Sigmoid colon (tissue), 7 donors: ENCODE data around the gene MSANTD1. TPM values are rescaled to one million over a fixed set of nuclear protein-coding genes. Genes with fewer than 3 reads are reported as not detected.

Source experiments
- DNase-seq: peaks from one replicate; pipeline ENCODE4 v3.0.0-alpha.2; 2019
- H3K27ac ChIP-seq, 4 donors: fragments of 200-600 bp; sonication (generic); one replicate each; pipeline ENCODE4 v1.5.1; 2016 to 2019; ENCODE audit warnings: mild to moderate bottlenecking in 1 of 4
- H3K27me3 ChIP-seq, 3 donors: fragments of 200-600 bp; sonication (generic); one replicate each; pipeline ENCODE4 v1.5.1; 2019; ENCODE audit warnings: mild to moderate bottlenecking in 1 of 3
- H3K36me3 ChIP-seq, 4 donors: fragments of 200-600 bp; sonication (generic); one replicate each; pipeline ENCODE4 v1.5.1; 2016 to 2019
- H3K4me1 ChIP-seq, 4 donors: fragments of 200-600 bp; sonication (generic); one replicate each; pipeline ENCODE4 v1.5.1; 2017 to 2019
- H3K4me3 ChIP-seq, 4 donors: fragments of 200-600 bp; sonication (generic); one replicate each; pipeline ENCODE4 v1.5.1; 2017 to 2019; ENCODE audit warnings: mild to moderate bottlenecking in 2 of 4, moderate library complexity in 1 of 4
- H3K9me3 ChIP-seq, 4 donors: fragments of 200-600 bp in 3 of 4; sonication (generic) in 3 of 4; one replicate each; pipeline versions ENCODE4 v1.5.1 to v1.6.1; 2013 to 2019
- EP300 ChIP-seq, 4 donors: sonication (generic); formaldehyde crosslinking; IDR thresholded peaks; one replicate each; pipeline ENCODE4 v1.6.1; 2017; ENCODE audit warnings: antibody characterized with exemption in 4 of 4
- POLR2A ChIP-seq, 2 donors: fragments of 450-650 bp; IDR thresholded peaks; one replicate each; pipeline ENCODE4 v1.6.1; 2016; ENCODE audit warnings: antibody characterized with exemption in 2 of 2, mild to moderate bottlenecking in 2 of 2, moderate library complexity in 2 of 2
- POLR2AphosphoS5 ChIP-seq, 4 donors: sonication (generic); formaldehyde crosslinking; IDR thresholded peaks; one replicate each; pipeline ENCODE4 v1.6.1; 2017; ENCODE audit warnings: antibody characterized with exemption in 4 of 4
- WGBS, 2 donors: extraction: QIAGEN DNeasy Blood & Tissue Kit; methylation state at CpG; one replicate each; pipeline ENCODE4 v1.1.7; 2013; 5-methylcytosine and 5-hydroxymethylcytosine counted together
- intact Hi-C: fragments of 100-400 bp; cut with DNase I; formaldehyde crosslinking; loops from one replicate; pipeline ENCODE4 v1.15.1; 2023
- polyA plus RNA-seq, 3 donors: library from polyadenylated mRNA; stranded (reverse); fragments of 200-250 nt; gene quantifications; one replicate each; pipeline ENCODE4 v1.2.3, GENCODE V29; 2013
- total RNA-seq, 4 donors: library from RNA; depleted of rRNA; stranded (reverse); fragments of >200 nt; gene quantifications; one replicate each; pipeline ENCODE4 v1.1.0, GENCODE V29; 2016
- TF ChIP-seq, protein P1 (sequence below), 4 experiments: fragments of 450-650 bp in 3 of 4; fragments of 200-600 bp in 1 of 4; IDR thresholded peaks; one replicate each; pipeline ENCODE4 v1.5.1; 2016 to 2019; ENCODE audit warnings: antibody characterized with exemption in 4 of 4, mild to moderate bottlenecking in 3 of 4, moderate library complexity in 2 of 4
- donor health status: healthy with polysubstance abuse.
- donor health status: Bipolar disorder and iron deficiency.
- donor health status: healthy.

The MSANTD1 gene
- total and polyA plus RNA-seq, 7 donors: under 0.01 to 1.2 (median 0.40) TPM; not detected in 1

DNA sequence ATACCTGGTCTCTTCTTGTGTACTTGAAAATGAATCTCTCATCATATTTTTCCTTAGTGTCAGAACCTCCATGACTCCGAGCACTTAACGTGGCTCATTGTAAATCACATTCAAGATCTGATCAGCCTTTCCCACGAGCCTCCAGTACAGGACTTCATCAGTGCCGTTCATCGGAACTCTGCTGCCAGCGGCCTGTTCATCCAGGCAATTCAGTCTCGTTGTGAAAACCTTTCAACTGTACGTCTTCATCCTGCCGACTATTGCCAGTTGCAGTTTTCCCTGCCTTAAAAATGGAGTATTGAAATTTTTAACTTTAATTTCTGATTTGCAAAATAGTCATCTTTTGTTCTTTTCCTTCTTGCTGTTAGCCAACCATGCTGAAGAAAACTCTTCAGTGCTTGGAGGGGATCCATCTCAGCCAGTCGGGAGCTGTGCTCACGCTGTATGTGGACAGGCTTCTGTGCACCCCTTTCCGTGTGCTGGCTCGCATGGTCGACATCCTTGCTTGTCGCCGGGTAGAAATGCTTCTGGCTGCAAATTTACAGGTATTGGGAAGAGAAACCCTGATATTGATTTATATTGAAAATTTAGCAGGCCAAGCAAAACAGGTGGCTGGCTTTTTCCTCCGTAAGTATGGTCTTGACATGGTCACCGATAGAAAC is 42.4 kb upstream of the MSANTD1 start:
- Histone ChIP-seq H3K4me3 (no peak overlapping the region), H3K27ac (peak overlapping the region in 1 of 4 donors; percentile 34), H3K36me3 (peaks cover 23 to 40% (median 33%) of the 10 kb centered on the region in 4 donors), H3K4me1 (peaks cover 0 to 32% (median 23%) of the 10 kb centered on the region in 4 donors), H3K27me3 (no peaks in the 10 kb centered on the region), H3K9me3 (no peaks in the 10 kb centered on the region)
- TF ChIP-seq, protein P1, sequence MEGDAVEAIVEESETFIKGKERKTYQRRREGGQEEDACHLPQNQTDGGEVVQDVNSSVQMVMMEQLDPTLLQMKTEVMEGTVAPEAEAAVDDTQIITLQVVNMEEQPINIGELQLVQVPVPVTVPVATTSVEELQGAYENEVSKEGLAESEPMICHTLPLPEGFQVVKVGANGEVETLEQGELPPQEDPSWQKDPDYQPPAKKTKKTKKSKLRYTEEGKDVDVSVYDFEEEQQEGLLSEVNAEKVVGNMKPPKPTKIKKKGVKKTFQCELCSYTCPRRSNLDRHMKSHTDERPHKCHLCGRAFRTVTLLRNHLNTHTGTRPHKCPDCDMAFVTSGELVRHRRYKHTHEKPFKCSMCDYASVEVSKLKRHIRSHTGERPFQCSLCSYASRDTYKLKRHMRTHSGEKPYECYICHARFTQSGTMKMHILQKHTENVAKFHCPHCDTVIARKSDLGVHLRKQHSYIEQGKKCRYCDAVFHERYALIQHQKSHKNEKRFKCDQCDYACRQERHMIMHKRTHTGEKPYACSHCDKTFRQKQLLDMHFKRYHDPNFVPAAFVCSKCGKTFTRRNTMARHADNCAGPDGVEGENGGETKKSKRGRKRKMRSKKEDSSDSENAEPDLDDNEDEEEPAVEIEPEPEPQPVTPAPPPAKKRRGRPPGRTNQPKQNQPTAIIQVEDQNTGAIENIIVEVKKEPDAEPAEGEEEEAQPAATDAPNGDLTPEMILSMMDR (IDR thresholded peaks at IDR 0.05): no peak
- TF ChIP-seq POLR2A (IDR thresholded peaks at IDR 0.05) (no peak), POLR2AphosphoS5 (IDR thresholded peaks at IDR 0.05) (no peak), EP300 (IDR thresholded peaks at IDR 0.05) (no peak)
- no peak for DNase-seq
- intact Hi-C loops: loop anchor here (10.0 kb wide), 2 partner anchors 88 to 238 kb away; partner anchors contain the start of genes HGFAC and RGS12
- 96 to 97% methylated on average over 18 of the region's 18 CpGs for WGBS, 2 donors

DNA sequence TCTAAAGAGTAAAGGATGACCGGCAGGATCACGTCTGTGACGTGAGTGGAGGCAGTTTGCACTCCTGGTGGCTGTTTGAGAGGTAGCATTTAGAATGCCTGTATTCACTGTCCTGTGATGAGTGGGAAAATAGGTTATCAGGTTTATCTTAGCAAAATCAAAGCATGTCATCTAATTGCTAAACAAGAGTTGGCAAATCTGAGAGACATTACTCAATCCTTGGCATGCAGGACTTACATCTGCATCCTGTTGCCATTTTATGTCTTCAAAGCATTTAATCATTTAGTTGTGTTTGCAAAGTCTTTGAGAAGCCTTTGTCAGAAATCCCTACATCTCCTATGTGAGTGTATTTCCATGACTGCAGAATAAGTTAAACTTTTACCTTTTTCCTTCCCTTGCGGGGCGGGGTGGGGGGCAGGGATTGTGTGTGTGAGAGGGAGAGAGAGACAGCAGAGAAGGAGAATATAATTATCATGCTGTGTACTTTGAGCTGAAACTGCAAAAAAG is 41.4 kb upstream of the MSANTD1 start:
- peaks cover 29 to 50% (median 38%) of the 10 kb centered on the region in 4 donors for H3K36me3 ChIP-seq
- H3K27ac ChIP-seq: peak overlapping the region in 1 of 4 donors; percentile 34
- H3K4me1 ChIP-seq: peaks cover 0 to 27% (median 22%) of the 10 kb centered on the region in 4 donors
- WGBS, 2 donors: 94 to 96% methylated on average over 5 of the region's 5 CpGs
- no peaks in the 10 kb centered on the region for H3K27me3 ChIP-seq
- no peak for DNase-seq
- H3K4me3 ChIP-seq: no peak overlapping the region
- intact Hi-C loops: loop anchor here (10.0 kb wide), 2 partner anchors 87 to 237 kb away; partner anchors contain the start of genes HGFAC and RGS12
- TF ChIP-seq POLR2AphosphoS5 (IDR thresholded peaks at IDR 0.05) (no peak), POLR2A (IDR thresholded peaks at IDR 0.05) (no peak), EP300 (IDR thresholded peaks at IDR 0.05) (no peak)
- TF ChIP-seq, protein P1 (IDR thresholded peaks at IDR 0.05): no peak
- H3K9me3 ChIP-seq: no peaks in the 10 kb centered on the region

DNA sequence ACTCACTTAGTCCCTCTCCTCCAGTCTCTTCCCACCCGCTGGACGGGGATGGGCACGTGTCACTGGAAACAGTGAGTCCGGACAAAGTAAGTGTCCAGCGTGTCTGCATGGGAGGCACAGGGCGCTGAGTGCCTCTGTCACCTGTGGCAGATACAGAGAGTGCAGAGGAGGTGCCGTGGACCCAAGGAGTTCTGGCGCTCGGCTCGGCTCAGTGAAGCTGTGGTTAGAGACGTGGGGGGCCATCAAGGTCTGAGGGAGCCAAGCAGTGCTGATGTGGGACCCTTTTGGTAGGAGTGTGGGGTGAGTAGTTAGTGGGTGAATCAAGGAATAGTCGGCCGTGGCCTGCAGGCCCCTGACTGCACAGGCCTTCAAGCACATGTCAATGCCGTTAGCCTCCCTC is 40.1 kb upstream of the MSANTD1 start:
- intact Hi-C loops: loop anchor here (10.0 kb wide), 2 partner anchors 86 to 236 kb away; partner anchors contain the start of genes HGFAC and RGS12
- peaks cover 38 to 62% (median 49%) of the 10 kb centered on the region in 4 donors for H3K36me3 ChIP-seq
- no peak for DNase-seq

DNA sequence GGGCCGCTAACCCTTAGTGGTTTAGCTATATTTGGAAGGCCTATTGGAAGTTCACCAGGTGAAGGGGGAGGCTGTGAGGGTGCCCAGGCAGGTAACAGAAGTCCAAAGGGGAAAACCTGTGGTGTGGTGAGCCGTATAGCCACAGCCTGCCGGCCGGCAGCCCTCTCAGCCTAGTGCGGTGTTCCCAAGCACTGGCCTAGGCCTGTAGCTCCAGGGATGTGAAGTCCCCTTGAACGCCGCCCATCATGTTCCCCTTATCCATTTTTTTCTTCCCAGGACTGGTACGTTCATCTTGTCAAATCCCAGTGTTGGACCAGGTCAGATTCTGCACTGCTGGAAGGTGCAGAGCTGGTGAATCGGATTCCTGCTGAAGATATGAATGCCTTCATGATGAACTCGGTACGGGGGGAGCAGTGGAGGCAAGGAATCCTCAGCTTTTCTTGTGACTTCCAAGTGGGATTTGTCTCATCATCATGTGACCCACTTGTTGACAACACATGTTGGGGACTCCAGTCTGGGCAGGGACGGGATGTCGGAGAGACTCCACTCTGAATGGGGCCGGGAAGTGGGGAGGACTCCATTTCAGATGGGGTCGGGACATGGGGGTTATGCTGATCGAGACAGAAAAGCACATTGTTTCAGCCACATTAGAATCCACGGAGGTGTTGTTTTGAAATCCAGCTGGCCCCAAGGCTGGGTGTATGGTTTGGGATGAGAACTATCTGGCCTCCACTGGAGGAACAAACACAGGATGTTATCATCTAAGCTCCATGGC is 39.2 kb upstream of the MSANTD1 start:
- H3K4me3 ChIP-seq: no peak overlapping the region
- intact Hi-C loops: loop anchor here (10.0 kb wide), 2 partner anchors 85 to 235 kb away; partner anchors contain the start of genes HGFAC and RGS12
- no peak overlapping the region for H3K27ac ChIP-seq
- TF ChIP-seq EP300 (IDR thresholded peaks at IDR 0.05): no peak
- no peak for TF ChIP-seq POLR2AphosphoS5 (IDR thresholded peaks at IDR 0.05)
- no peak for TF ChIP-seq POLR2A (IDR thresholded peaks at IDR 0.05)
- TF ChIP-seq, protein P1 (IDR thresholded peaks at IDR 0.05): no peak
- no peaks in the 10 kb centered on the region for H3K27me3 ChIP-seq
- no peaks in the 10 kb centered on the region for H3K9me3 ChIP-seq
- WGBS, 2 donors: 97 to 98% methylated on average over 17 of the region's 17 CpGs
- peaks cover 0 to 6% (median 3%) of the 10 kb centered on the region in 4 donors for H3K4me1 ChIP-seq
- DNase-seq: no peak
- peaks cover 42 to 71% (median 55%) of the 10 kb centered on the region in 4 donors for H3K36me3 ChIP-seq

More for the DNA sequence above, 40.1 kb upstream of the MSANTD1 start:
- Histone ChIP-seq H3K4me3 (no peak overlapping the region), H3K27me3 (no peaks in the 10 kb centered on the region), H3K9me3 (no peaks in the 10 kb centered on the region), H3K27ac (no peak overlapping the region), H3K4me1 (peaks cover 0 to 15% (median 12%) of the 10 kb centered on the region in 4 donors)
- WGBS, 2 donors: 96 to 98% methylated on average over 14 of the region's 14 CpGs
- TF ChIP-seq, protein P1 (IDR thresholded peaks at IDR 0.05): no peak
- TF ChIP-seq POLR2A (IDR thresholded peaks at IDR 0.05): no peak
- no peak for TF ChIP-seq POLR2AphosphoS5 (IDR thresholded peaks at IDR 0.05)
